Esophagus muscularis mucosa (tissue), 4 donors: Measurements from ENCODE around the gene DHPS.

ENCODE experiments used
- CTCF ChIP-seq, 3 experiments: fragments of 200-600 bp in 2 of 3; fragments of 450-650 bp in 1 of 3; sonication (generic) in 2 of 3; IDR thresholded peaks; one replicate each; pipeline ENCODE4 v1.5.1; 2017 to 2019; ENCODE audit warnings: antibody characterized with exemption in 3 of 3, mild to moderate bottlenecking in 2 of 3, moderate library complexity in 1 of 3
- EP300 ChIP-seq: sonication (generic); formaldehyde crosslinking; IDR thresholded peaks from one replicate; pipeline ENCODE4 v1.6.1; 2017; ENCODE audit warnings: antibody characterized with exemption
- POLR2A ChIP-seq: fragments of 450-650 bp; IDR thresholded peaks from one replicate; pipeline ENCODE4 v1.6.1; 2017; ENCODE audit warnings: antibody characterized with exemption, moderate library complexity, mild to moderate bottlenecking, low read depth
- POLR2AphosphoS5 ChIP-seq, 2 donors: sonication (generic); formaldehyde crosslinking; IDR thresholded peaks; one replicate each; pipeline ENCODE4 v1.6.1; 2017; ENCODE audit warnings: antibody characterized with exemption in 2 of 2

GRCh38 chr19:12676384-12676792 is 5.3 kb downstream of the DHPS start:
- no peak for TF ChIP-seq POLR2A
- no peak for TF ChIP-seq EP300
- peak; percentile 71 to 86 (median 73) for TF ChIP-seq CTCF (IDR thresholded peaks at IDR 0.05)
- TF ChIP-seq POLR2AphosphoS5 (IDR thresholded peaks at IDR 0.05): no peak
